HEK293T (cell line): Measurements from ENCODE around the gene SCN7A.

Source experiments
- CTCF ChIA-PET: fragments of 350-600 bp; formaldehyde crosslinking; extraction: SDS; loops from one replicate; lab custom pipeline; 2021; ENCODE audit warnings: antibody characterized with exemption, inconsistent platforms; lab: Yijun Ruan, JAX
- POLR2A ChIA-PET: fragments of 350-600 bp; formaldehyde crosslinking; extraction: SDS; loops from one replicate; lab custom pipeline; 2020; ENCODE audit warnings: antibody characterized with exemption, inconsistent platforms; lab: Yijun Ruan, JAX
- DNase-seq: peaks from one replicate; pipeline ENCODE4 v3.0.0; 2012; ENCODE audit warnings: mixed read lengths; ENCODE audit errors: extremely low spot score
- ARNT ChIP-seq: fragments of 450-650 bp; IDR thresholded peaks from 2 replicates; pipeline ENCODE4 v1.6.1; 2017; ENCODE audit warnings: mild to moderate bottlenecking
- BHLHE40 ChIP-seq: fragments of 450-650 bp; IDR thresholded peaks from 2 replicates; pipeline ENCODE4 v1.6.1; 2016; ENCODE audit warnings: mild to moderate bottlenecking, moderate library complexity, borderline replicate concordance
- CTBP1 ChIP-seq: fragments of 450-650 bp; IDR thresholded peaks from 2 replicates; pipeline ENCODE4 v1.6.1; 2016; ENCODE audit warnings: borderline replicate concordance
- ELF4 ChIP-seq: fragments of 450-650 bp; IDR thresholded peaks from 2 replicates; pipeline ENCODE4 v1.6.1; 2017; ENCODE audit warnings: antibody characterized with exemption
- FOXA1 ChIP-seq: fragments of 450-650 bp; IDR thresholded peaks from 2 replicates; pipeline ENCODE4 v1.6.1; 2016; ENCODE audit warnings: mild to moderate bottlenecking
- FOXK2 ChIP-seq: fragments of 450-650 bp; IDR thresholded peaks from 2 replicates; pipeline ENCODE4 v1.6.1; 2016; ENCODE audit warnings: mild to moderate bottlenecking
- FOXM1 ChIP-seq: fragments of 450-650 bp; IDR thresholded peaks from 2 replicates; pipeline ENCODE4 v1.6.1; 2017; ENCODE audit warnings: mild to moderate bottlenecking, borderline replicate concordance
- HDGF ChIP-seq: fragments of 450-650 bp; IDR thresholded peaks from 2 replicates; pipeline ENCODE4 v1.6.1; 2017; ENCODE audit warnings: antibody characterized with exemption, borderline replicate concordance
- L3MBTL2 ChIP-seq: fragments of 450-650 bp; conservative IDR thresholded peaks from 2 replicates; pipeline ENCODE4 v1.6.1; 2016; ENCODE audit warnings: mild to moderate bottlenecking
- LEF1 ChIP-seq: fragments of 450-650 bp; IDR thresholded peaks from 2 replicates; pipeline ENCODE4 v1.6.1; 2017; ENCODE audit warnings: mild to moderate bottlenecking, borderline replicate concordance
- NFRKB ChIP-seq: fragments of 450-650 bp; IDR thresholded peaks from 2 replicates; pipeline ENCODE4 v1.6.1; 2016; ENCODE audit warnings: mild to moderate bottlenecking, moderate library complexity
- PKNOX1 ChIP-seq: fragments of 450-650 bp; IDR thresholded peaks from 2 replicates; pipeline ENCODE4 v1.6.1; 2016
- SP1 ChIP-seq: fragments of 450-650 bp; IDR thresholded peaks from 2 replicates; pipeline ENCODE4 v1.6.1; 2017
- SUZ12 ChIP-seq: fragments of 450-650 bp; IDR thresholded peaks from 2 replicates; pipeline ENCODE4 v1.6.1; 2016; ENCODE audit warnings: mild to moderate bottlenecking
- TARDBP ChIP-seq: fragments of 450-650 bp; IDR thresholded peaks from 2 replicates; pipeline ENCODE4 v1.6.1; 2016
- ZNF384 ChIP-seq: fragments of 450-650 bp; IDR thresholded peaks from 2 replicates; pipeline ENCODE4 v1.6.1; 2016

SCN7A gene

GRCh38 chr2:166373105-166373504 lies 120.9 kb downstream of the SCN7A start:
- POLR2A ChIA-PET, result no interaction called here
- DNase-seq, result no peak
- CTCF ChIA-PET, result no interaction called here
- TF ChIP-seq NFRKB (no peak), ZNF384 (no peak), ARNT (no peak), ELF4 (no peak), SUZ12 (no peak), BHLHE40 (no peak), FOXM1 (no peak), L3MBTL2 (no peak), LEF1 (no peak), SP1 (no peak), TARDBP (no peak), FOXA1 (no peak), PKNOX1 (no peak), FOXK2 (no peak), HDGF (no peak), CTBP1 (no peak)

- DNase-seq, result no peak
- CTCF ChIA-PET, result interaction anchor here (0.7 to 1.4 kb wide), 2 partner anchors 11 to 145 kb away, joined by 3 read pairs; no protein-coding TSS in a partner anchor
- POLR2A ChIA-PET, result no interaction called here
- TF ChIP-seq CTBP1 (no peak), SUZ12 (no peak)
Measured at GRCh38 chr2:166372046-166372445, 122.0 kb downstream of the SCN7A start.

- CTCF ChIA-PET, result no interaction called here
- DNase-seq, result no peak
- POLR2A ChIA-PET, result no interaction called here
- TF ChIP-seq ARNT (no peak), BHLHE40 (no peak), SP1 (no peak), CTBP1 (no peak), FOXK2 (no peak), FOXA1 (no peak), HDGF (no peak), L3MBTL2 (no peak), PKNOX1 (no peak), SUZ12 (no peak), ELF4 (no peak), ZNF384 (no peak), FOXM1 (no peak), TARDBP (no peak)
Measured at GRCh38 chr2:166365803-166366420, 128.1 kb downstream of the SCN7A start.

GRCh38 chr2:166365239-166365638 lies 128.8 kb downstream of the SCN7A start:
- ChIA-PET POLR2A (no interaction called here), CTCF (no interaction called here)

GRCh38 chr2:166364476-166365161 lies 129.4 kb downstream of the SCN7A start:
- DNase-seq, result no peak
- TF ChIP-seq LEF1, result no peak
- no peak for TF ChIP-seq HDGF
- TF ChIP-seq NFRKB, result no peak
- TF ChIP-seq FOXK2, result no peak
- no peak for TF ChIP-seq L3MBTL2
- TF ChIP-seq BHLHE40, result no peak
- TF ChIP-seq CTBP1, result no peak
- TF ChIP-seq FOXA1, result no peak
- no peak for TF ChIP-seq ZNF384
- TF ChIP-seq SUZ12, result no peak
- no peak for TF ChIP-seq SP1
- TF ChIP-seq PKNOX1, result no peak
- no peak for TF ChIP-seq TARDBP
- TF ChIP-seq ELF4, result no peak
- no peak for TF ChIP-seq FOXM1
- TF ChIP-seq ARNT, result no peak
- CTCF ChIA-PET, result no interaction called here
- POLR2A ChIA-PET, result no interaction called here

More at GRCh38 chr2:166365239-166365638, 128.8 kb downstream of the SCN7A start:
- TF ChIP-seq FOXA1 (no peak), LEF1 (no peak), FOXK2 (no peak), TARDBP (no peak), L3MBTL2 (no peak), BHLHE40 (no peak), CTBP1 (no peak), PKNOX1 (no peak), HDGF (no peak), ARNT (no peak), NFRKB (no peak), FOXM1 (no peak), ELF4 (no peak), SUZ12 (no peak), SP1 (no peak), ZNF384 (no peak)
- no peak for DNase-seq
